A549 (cell line): ENCODE measurements around the gene SRSF7. TPM values are rescaled to one million over a fixed set of nuclear protein-coding genes. Genes with fewer than 3 reads are reported as not detected.
"Not testable (repeated sequence)": the region's sequence is repeated elsewhere in the genome, so short reads cannot be mapped to it uniquely, and the experiment has no call there.

Experiments
- ATAC-seq, 2 experiments: fragments of 200-7000 bp in 1 of 2; fragments of >200 bp in 1 of 2; cut with Nextera tagmentation in 1 of 2; cut with Tn5 transposase in 1 of 2; 3 replicates each; pipeline versions ENCODE4 v1.8.0 to v1.9.1; 2018 to 2020; ENCODE audit warnings: mild to moderate bottlenecking in 1 of 2, moderate library complexity in 1 of 2
- CTCF ChIA-PET: fragments of 300-600 bp; sonication (Branson Sonifier 250); formaldehyde crosslinking; extraction: SDS; loops from one replicate; lab custom pipeline; 2021; ENCODE audit warnings: antibody characterized with exemption, inconsistent platforms; lab: Yijun Ruan, JAX
- POLR2A ChIA-PET: fragments of 350-600 bp; formaldehyde crosslinking; extraction: SDS; loops from one replicate; lab custom pipeline; 2021; ENCODE audit warnings: antibody characterized with exemption, inconsistent platforms; lab: Yijun Ruan, JAX
- DNase-seq, 2 experiments: peaks; one replicate each; pipeline versions ENCODE4 v3.0.0 to v3.0.0-alpha.2; 2011 to 2016; ENCODE audit warnings: low read depth in 1 of 2, low spot score in 1 of 2
- FAIRE-seq: peaks from 2 replicates; lab custom pipeline; 2011; peaks lifted over from hg19 to GRCh38; lab: Jason Lieb, UNC
- H3K27ac ChIP-seq, 2 experiments: fragments of >200 bp; sonication (Bioruptor Twin); formaldehyde crosslinking; 3 replicates each; pipeline ENCODE4 v1.5.1; 2016 to 2017
- H3K4me1 ChIP-seq: fragments of >200 bp; sonication (Bioruptor Twin); formaldehyde crosslinking; 3 replicates; pipeline ENCODE4 v1.6.1; 2016
- H3K4me2 ChIP-seq: fragments of >200 bp; sonication (Bioruptor Twin); formaldehyde crosslinking; 3 replicates; pipeline ENCODE4 v1.6.1; 2016
- H3K4me3 ChIP-seq: fragments of >200 bp; sonication (Bioruptor Twin); formaldehyde crosslinking; 3 replicates; pipeline ENCODE4 v1.5.1; 2016
- H3K9me3 ChIP-seq: fragments of >200 bp; sonication (Bioruptor Twin); formaldehyde crosslinking; 3 replicates; pipeline ENCODE4 v1.6.1; 2016
- CHD2 ChIP-seq: fragments of 150-350 bp; IDR thresholded peaks from 2 replicates; pipeline ENCODE4 v1.6.1; 2014; ENCODE audit warnings: low read length; ENCODE audit not compliant: partially characterized antibody
- CTCF ChIP-seq: fragments of >200 bp; sonication (Bioruptor Twin); formaldehyde crosslinking; IDR thresholded peaks from 3 replicates; pipeline ENCODE4 v1.5.1; 2016
- EHF ChIP-seq: fragments of 250-450 bp; sonication (Bioruptor Pico); IDR thresholded peaks from 2 replicates; pipeline ENCODE4 v1.5.0; 2020; ENCODE audit warnings: mild to moderate bottlenecking
- ELK1 ChIP-seq: fragments of 150-350 bp; IDR thresholded peaks from 2 replicates; pipeline ENCODE4 v1.6.1; 2014; ENCODE audit warnings: low read depth, mild to moderate bottlenecking, low read length
- EP300 ChIP-seq, 2 experiments: fragments of >200 bp; sonication (Bioruptor Twin); formaldehyde crosslinking; IDR thresholded peaks; 2 replicates in 1 of 2; 3 replicates in 1 of 2; pipeline ENCODE4 v1.6.1; 2016 to 2017
- FOSB ChIP-seq: fragments of 250-450 bp; sonication (Bioruptor Pico); IDR thresholded peaks from 2 replicates; pipeline ENCODE4 v1.5.0; 2020; ENCODE audit warnings: mild to moderate bottlenecking, moderate library complexity
- HOXA7 ChIP-seq: fragments of 250-450 bp; sonication (Bioruptor Pico); IDR thresholded peaks from 2 replicates; pipeline ENCODE4 v1.5.0; 2020; ENCODE audit warnings: mild to moderate bottlenecking, moderate library complexity
- JUN ChIP-seq, 2 experiments: fragments of >200 bp; sonication (Bioruptor Twin); formaldehyde crosslinking; IDR thresholded peaks; 2 replicates in 1 of 2; 3 replicates in 1 of 2; pipeline ENCODE4 v1.6.1; 2016 to 2017
- JUNB ChIP-seq: fragments of >200 bp; sonication (Bioruptor Twin); formaldehyde crosslinking; IDR thresholded peaks from 2 replicates; pipeline ENCODE4 v1.6.1; 2016
- KDM1A ChIP-seq: fragments of 200-600 bp; sonication (generic); IDR thresholded peaks from 2 replicates; pipeline ENCODE4 v1.6.1; 2016; ENCODE audit warnings: low read depth, mild to moderate bottlenecking
- MAZ ChIP-seq: fragments of 150-350 bp; IDR thresholded peaks from 2 replicates; pipeline ENCODE4 v1.6.1; 2014; ENCODE audit warnings: antibody characterized with exemption, low read depth, low read length, borderline replicate concordance
- MYC ChIP-seq: IDR thresholded peaks from 2 replicates; pipeline ENCODE4 v1.6.1; 2012; ENCODE audit warnings: mild to moderate bottlenecking, inconsistent platforms, low read length, improper control_type of control experiment, borderline replicate concordance
- POLR2AphosphoS2 ChIP-seq: conservative IDR thresholded peaks from 2 replicates; pipeline ENCODE4 v1.6.1; 2012; ENCODE audit warnings: low read length, improper control_type of control experiment, inconsistent platforms
- RAD21 ChIP-seq, 2 experiments: fragments of >200 bp in 1 of 2; sonication (Bioruptor Twin) in 1 of 2; formaldehyde crosslinking in 1 of 2; IDR thresholded peaks in 1 of 2; conservative IDR thresholded peaks in 1 of 2; 2 replicates in 1 of 2; 3 replicates in 1 of 2; pipeline ENCODE4 v1.6.1; 2012 to 2018; ENCODE audit warnings: inconsistent platforms in 1 of 2
- RFX5 ChIP-seq: fragments of 450-650 bp; IDR thresholded peaks from 2 replicates; pipeline ENCODE4 v1.7.1; 2014; ENCODE audit warnings: antibody characterized with exemption, mild to moderate bottlenecking, moderate library complexity
- SMC3 ChIP-seq: fragments of >200 bp; sonication (Bioruptor Twin); formaldehyde crosslinking; IDR thresholded peaks from 3 replicates; pipeline ENCODE4 v1.6.1; 2018; ENCODE audit warnings: inconsistent platforms
- TFCP2L1 ChIP-seq: fragments of 250-450 bp; sonication (Bioruptor Pico); IDR thresholded peaks from 2 replicates; pipeline ENCODE4 v1.5.0; 2021; ENCODE audit warnings: mild to moderate bottlenecking
- TP53 ChIP-seq: fragments of 250-450 bp; sonication (Bioruptor Pico); IDR thresholded peaks from 2 replicates; pipeline ENCODE4 v1.5.0; 2021; ENCODE audit warnings: mild to moderate bottlenecking, moderate library complexity
- ZC3H11A ChIP-seq: fragments of 450-650 bp; IDR thresholded peaks from 2 replicates; pipeline ENCODE4 v1.6.1; 2014; ENCODE audit warnings: antibody characterized with exemption, mild to moderate bottlenecking
- WGBS: methylation state at CpG from one replicate; pipeline ENCODE4 v1.1.6; 2017; ENCODE audit errors: missing lambda C conversion rate; 5-methylcytosine and 5-hydroxymethylcytosine counted together
- polyA plus RNA-seq, 4 experiments: library from polyadenylated mRNA; depleted of rRNA in 3 of 4; stranded (reverse); fragments of >200 nt; fragmentation: RNase III in 1 of 4; extraction: RNeasy Plus Mini Kit Qiagen cat#74134 plus additional on column Dnase treatment in 1 of 4; gene quantifications; 2 replicates in 3 of 4; 3 replicates in 1 of 4; pipeline ENCODE4 v1.2.3, GENCODE V29; 2011 to 2017

SRSF7 gene
- polyA plus RNA-seq, 2 of the 4 experiments (the other 2 are of a cell fraction) = 397 to 544 TPM

GRCh38 chr2:38740851-38741731 is 10.1 kb downstream of the SRSF7 start:
- Histone ChIP-seq H3K4me2 (no peak overlapping the region), H3K4me1 (peaks cover 24% of the 10 kb centered on the region), H3K9me3 (peaks cover 4% of the 10 kb centered on the region; the same call in 1 of the 3 replicates), H3K27ac (no peak overlapping the region), H3K4me3 (no peak overlapping the region)
- CTCF ChIA-PET = interaction anchor here (0.6 to 26.7 kb wide), 37 partner anchors 9 to 1404 kb away, joined by 3 to 423 read pairs (median 4); partner anchors contain the start of gene SRSF7
- DNase-seq (peak; percentile 61 to 73), FAIRE-seq (no peak), ATAC-seq (peak; percentile 60 to 64; a peak in 5 of 6 replicates)
- POLR2A ChIA-PET = interaction anchor here (6.7 kb wide), 1 partner anchor 10 kb away, joined by 90 read pairs; the partner anchor contains the start of gene SRSF7
- WGBS = 86% methylated on average over 11 of the region's 11 CpGs
- peak; percentile 48 to 74 for TF ChIP-seq RAD21 (conservative IDR thresholded peaks at IDR 0.05 in 1 of 2, IDR thresholded peaks at IDR 0.05 in 1 of 2)
- TF ChIP-seq POLR2AphosphoS2 = no peak; the same call in 1 of the 2 replicates
- peak; percentile 78 for TF ChIP-seq TP53 (CRISPR knock-in tag)
- peak; percentile 57 for TF ChIP-seq SMC3
- TF ChIP-seq CTCF = peak; percentile 80
- 0 out of 2 replicates have a peak, but pooled peaks have one; percentile 14 for TF ChIP-seq FOSB
- TF ChIP-seq EP300 (IDR thresholded peaks at IDR 0.05) = no peak
- peak; percentile 75; the same call in 1 of the 2 replicates for TF ChIP-seq TFCP2L1 (CRISPR knock-in tag)
- TF ChIP-seq JUN (IDR thresholded peaks at IDR 0.05) = 0 out of 5 replicates have a peak, but pooled peaks of 1 of the 2 experiments have one; percentile 28
- TF ChIP-seq HOXA7 (CRISPR knock-in tag) = peak; percentile 39; the same call in 1 of the 2 replicates
- no peak for TF ChIP-seq EHF

- Histone ChIP-seq H3K4me2 (no peak overlapping the region), H3K4me3 (no peak overlapping the region), H3K27ac (no peak overlapping the region), H3K9me3 (peaks cover 4% of the 10 kb centered on the region; the same call in 1 of the 3 replicates), H3K4me1 (peaks cover 10% of the 10 kb centered on the region; the same call in 1 of the 3 replicates)
- TF ChIP-seq JUNB = no peak
- no peak for TF ChIP-seq MAZ
- TF ChIP-seq CHD2 = no peak
- TF ChIP-seq RFX5 = no peak
- FAIRE-seq (no peak), ATAC-seq (no peak), DNase-seq (no peak)
- ChIA-PET CTCF (interaction anchor here (1.0 to 26.7 kb wide), 10 partner anchors 8 to 204 kb away, joined by 3 to 423 read pairs (median 20); partner anchors contain the start of gene SRSF7), POLR2A (interaction anchor here (6.7 kb wide), 1 partner anchor 11 kb away, joined by 90 read pairs; the partner anchor contains the start of gene SRSF7)
- WGBS = 94% methylated on average over 2 of the region's 2 CpGs
Measured at GRCh38 chr2:38739524-38739923, 11.6 kb downstream of the SRSF7 start.

GRCh38 chr2:38737925-38738324 is 13.2 kb downstream of the SRSF7 start:
- FAIRE-seq (no peak), DNase-seq (no peak), ATAC-seq (no peak)
- ChIA-PET CTCF (interaction anchor here (0.9 to 26.7 kb wide), 6 partner anchors 12 to 202 kb away, joined by 3 to 423 read pairs (median 8); partner anchors contain the start of genes HNRNPLL and SRSF7), POLR2A (interaction anchor here (6.7 kb wide), 1 partner anchor 13 kb away, joined by 90 read pairs; the partner anchor contains the start of gene SRSF7)
- no peak overlapping the region for H3K4me2 ChIP-seq
- WGBS = 91% methylated on average over 3 of the region's 3 CpGs
- no peak overlapping the region for H3K27ac ChIP-seq
- no peaks in the 10 kb centered on the region for H3K4me1 ChIP-seq
- TF ChIP-seq ELK1 (no peak), KDM1A (no peak), MYC (no peak), FOSB (no peak), ZC3H11A (no peak)
- H3K9me3 ChIP-seq = peaks cover 4% of the 10 kb centered on the region; the same call in 1 of the 3 replicates
- H3K4me3 ChIP-seq = no peak overlapping the region

GRCh38 chr2:38737000-38737698 is 14.0 kb downstream of the SRSF7 start:
- not testable (repeated sequence) for H3K27ac ChIP-seq, DNase-seq, H3K9me3 ChIP-seq, ATAC-seq, H3K4me2 ChIP-seq, H3K4me3 ChIP-seq, H3K4me1 ChIP-seq, FAIRE-seq
- ChIA-PET POLR2A (interaction anchor here (6.7 kb wide), 1 partner anchor 14 kb away, joined by 90 read pairs; the partner anchor contains the start of gene SRSF7), CTCF (interaction anchor here (0.9 to 26.7 kb wide), 6 partner anchors 11 to 202 kb away, joined by 3 to 423 read pairs (median 8); partner anchors contain the start of genes HNRNPLL and SRSF7)
- WGBS = 91% methylated on average over 11 of the region's 11 CpGs
